ENCODE data around the gene KANSL2.
"Not testable (repeated sequence)": the region's sequence is repeated elsewhere in the genome, so short reads cannot be mapped to it uniquely, and the experiment has no call there.

KANSL2 gene, protein sequence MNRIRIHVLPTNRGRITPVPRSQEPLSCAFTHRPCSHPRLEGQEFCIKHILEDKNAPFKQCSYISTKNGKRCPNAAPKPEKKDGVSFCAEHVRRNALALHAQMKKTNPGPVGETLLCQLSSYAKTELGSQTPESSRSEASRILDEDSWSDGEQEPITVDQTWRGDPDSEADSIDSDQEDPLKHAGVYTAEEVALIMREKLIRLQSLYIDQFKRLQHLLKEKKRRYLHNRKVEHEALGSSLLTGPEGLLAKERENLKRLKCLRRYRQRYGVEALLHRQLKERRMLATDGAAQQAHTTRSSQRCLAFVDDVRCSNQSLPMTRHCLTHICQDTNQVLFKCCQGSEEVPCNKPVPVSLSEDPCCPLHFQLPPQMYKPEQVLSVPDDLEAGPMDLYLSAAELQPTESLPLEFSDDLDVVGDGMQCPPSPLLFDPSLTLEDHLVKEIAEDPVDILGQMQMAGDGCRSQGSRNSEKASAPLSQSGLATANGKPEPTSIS

GRCh38 chr12:48681710-48682532 lies at the start of gene KANSL2:
Gene KANSL2 (minus strand): TSS chr12:48682238. CDS start chr12:48681632, 606 bp downstream.
- DNase-seq (ENCODE audit: extremely low read depth, low read depth) = peak; percentile 96
- TF ChIP-seq, protein P1, sequence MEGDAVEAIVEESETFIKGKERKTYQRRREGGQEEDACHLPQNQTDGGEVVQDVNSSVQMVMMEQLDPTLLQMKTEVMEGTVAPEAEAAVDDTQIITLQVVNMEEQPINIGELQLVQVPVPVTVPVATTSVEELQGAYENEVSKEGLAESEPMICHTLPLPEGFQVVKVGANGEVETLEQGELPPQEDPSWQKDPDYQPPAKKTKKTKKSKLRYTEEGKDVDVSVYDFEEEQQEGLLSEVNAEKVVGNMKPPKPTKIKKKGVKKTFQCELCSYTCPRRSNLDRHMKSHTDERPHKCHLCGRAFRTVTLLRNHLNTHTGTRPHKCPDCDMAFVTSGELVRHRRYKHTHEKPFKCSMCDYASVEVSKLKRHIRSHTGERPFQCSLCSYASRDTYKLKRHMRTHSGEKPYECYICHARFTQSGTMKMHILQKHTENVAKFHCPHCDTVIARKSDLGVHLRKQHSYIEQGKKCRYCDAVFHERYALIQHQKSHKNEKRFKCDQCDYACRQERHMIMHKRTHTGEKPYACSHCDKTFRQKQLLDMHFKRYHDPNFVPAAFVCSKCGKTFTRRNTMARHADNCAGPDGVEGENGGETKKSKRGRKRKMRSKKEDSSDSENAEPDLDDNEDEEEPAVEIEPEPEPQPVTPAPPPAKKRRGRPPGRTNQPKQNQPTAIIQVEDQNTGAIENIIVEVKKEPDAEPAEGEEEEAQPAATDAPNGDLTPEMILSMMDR (IDR thresholded peaks at IDR 0.05; ENCODE audit: low read depth, low read length) = no peak

DNA sequence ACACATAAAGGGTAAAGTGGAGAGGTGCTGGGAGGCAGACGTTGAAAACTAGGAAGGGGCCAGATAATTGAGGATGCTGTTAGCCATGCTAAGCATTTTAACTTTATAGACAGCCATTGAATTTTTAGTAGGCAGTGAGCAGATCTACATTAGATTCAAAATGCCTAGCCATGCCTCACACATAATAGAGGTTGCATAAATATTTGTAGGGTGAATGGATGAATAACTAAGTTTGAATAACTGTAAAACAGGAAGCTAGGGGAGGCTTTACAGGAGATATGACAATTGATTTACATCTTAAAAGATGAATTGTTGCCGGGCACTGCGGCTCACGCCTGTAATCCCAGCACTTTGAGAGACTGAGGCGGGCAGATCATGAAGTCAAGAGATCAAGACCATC lies 46.8 kb upstream of the KANSL2 start:
- TF ChIP-seq, protein P1 (IDR thresholded peaks at IDR 0.05; ENCODE audit: low read depth, low read length) = no peak
- no peak for DNase-seq (ENCODE audit: extremely low read depth, low read depth)

DNA sequence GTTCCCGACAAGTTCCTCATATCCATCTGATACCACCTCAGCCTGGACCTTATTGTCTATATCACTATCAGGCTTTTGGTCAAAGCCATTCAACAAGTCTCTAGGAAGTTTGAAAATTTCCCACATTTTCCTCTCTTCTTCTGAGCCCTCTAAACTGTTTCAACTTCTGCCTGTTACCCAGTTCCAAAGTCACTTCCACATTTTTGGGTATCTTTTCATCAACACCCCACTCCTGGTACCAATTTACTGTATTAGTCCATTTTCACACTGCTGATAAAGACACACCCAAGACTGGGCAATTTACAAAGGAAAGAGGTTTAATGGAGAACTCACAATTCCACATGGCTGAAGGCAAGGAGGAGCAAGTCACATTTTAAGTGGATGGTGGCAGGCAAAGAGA lies 38.7 kb upstream of the KANSL2 start:
- not testable (repeated sequence) for DNase-seq (ENCODE audit: extremely low read depth, low read depth)

DNA sequence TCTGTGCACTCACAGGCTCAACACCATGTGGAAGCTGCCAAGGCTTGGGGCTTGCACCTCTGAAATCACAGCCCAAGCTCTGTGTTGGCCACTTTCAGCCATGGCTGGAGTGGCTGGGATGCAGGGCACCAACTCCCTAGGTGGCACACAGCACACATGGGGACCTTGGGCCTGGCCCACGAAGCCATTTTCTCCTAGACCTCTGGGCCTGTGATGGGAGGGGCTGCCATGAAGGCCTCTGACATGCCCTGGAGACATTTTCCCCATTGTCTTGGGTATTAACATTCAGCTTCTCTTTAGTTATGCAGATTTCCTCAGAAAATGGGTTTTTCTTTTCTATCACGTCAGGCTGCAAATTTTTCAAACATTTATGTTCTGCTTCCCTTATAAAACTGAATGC lies 38.1 kb upstream of the KANSL2 start:
- not testable (repeated sequence) for DNase-seq (ENCODE audit: extremely low read depth, low read depth)

DNA sequence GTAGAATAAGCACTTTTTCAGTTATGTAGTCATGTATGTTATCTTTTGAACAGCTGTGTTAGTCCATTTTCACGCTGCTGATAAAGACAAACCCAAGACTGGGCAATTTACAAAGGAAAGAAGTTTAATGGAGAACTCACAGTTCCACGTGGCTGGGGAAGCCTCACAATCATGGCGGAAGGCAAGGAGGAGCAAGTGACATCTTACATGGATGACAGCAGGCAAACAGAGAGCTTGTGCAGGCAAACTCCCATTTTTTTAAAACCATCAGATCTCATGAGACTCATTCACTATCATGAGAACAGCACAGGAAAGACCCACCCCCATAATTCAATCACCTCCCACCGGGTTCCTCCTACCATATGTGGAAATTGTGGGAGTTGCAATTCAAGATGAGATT lies 37.0 kb upstream of the KANSL2 start:
- DNase-seq (ENCODE audit: extremely low read depth, low read depth) = not testable (repeated sequence)

DNA sequence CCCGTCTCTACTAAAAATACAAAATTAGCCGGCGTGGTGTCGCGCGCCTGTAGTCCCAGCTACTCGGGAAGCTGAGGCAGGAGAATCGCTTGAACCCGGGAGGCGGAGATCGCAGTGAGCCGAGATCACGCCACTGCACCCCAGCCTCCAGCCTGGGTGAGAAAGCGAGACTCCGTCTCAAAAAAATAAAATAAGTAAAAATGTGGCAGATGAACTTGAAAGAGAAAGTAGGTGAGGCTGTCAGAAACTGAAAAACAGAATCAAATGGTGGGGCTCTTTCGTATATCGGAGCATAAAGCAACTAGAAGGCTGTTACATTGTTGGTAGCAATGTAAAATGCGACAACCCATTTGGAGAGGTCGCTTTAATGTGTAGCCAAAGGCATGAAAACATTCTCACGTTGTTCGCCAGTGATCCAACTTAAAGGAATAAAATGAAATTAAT lies 35.2 kb upstream of the KANSL2 start:
- no peak for DNase-seq (ENCODE audit: extremely low read depth, low read depth)
- TF ChIP-seq, protein P1 (IDR thresholded peaks at IDR 0.05; ENCODE audit: low read depth, low read length) = no peak

DNA sequence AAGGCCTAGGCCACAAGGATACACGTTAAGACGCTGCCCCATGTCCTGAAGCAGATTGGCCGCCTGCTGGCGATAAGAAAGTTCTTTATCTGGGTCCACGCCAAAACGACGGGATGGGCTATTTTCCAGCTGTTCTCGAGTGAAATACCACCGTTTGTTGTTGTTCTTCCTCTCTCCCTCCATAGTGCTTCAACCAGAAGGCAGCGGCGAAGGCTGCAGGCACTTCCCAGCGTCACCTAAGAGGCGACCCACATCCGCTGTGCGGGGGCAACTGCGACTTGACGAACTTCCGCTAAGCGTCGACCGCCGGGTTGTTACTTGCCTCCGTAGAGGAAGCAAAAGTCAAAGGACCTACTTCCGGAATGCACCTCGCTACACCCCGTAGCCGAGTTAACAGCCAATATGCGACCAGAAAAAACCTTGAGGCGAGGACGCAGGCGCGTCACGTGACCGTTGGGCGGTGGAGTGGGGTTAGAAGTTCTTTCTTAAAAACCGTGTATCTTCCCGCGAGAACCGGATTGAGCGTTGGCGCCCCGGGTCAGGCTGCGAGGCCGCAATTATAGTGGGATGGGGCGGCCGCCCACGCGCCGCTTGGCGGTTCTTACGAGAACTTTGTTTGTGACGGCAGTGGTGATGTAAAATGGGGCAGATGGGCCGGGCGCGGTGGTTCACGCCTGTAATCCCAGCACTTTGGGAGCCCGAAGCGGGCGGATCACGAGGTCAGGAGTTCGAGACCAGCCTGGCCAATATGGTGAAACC lies 34.6 kb upstream of the KANSL2 start, which contains the start of gene CCNT1:
Gene CCNT1, minus strand, starts transcription at position 215 of the 759 bp plus-strand sequence. Its CDS starts 32 bp downstream, at position 183.
- DNase-seq (ENCODE audit: extremely low read depth, low read depth) = peak; percentile 100
- TF ChIP-seq, protein P1 (IDR thresholded peaks at IDR 0.05; ENCODE audit: low read depth, low read length) = peak; percentile 12

- no peak for DNase-seq (ENCODE audit: extremely low read depth, low read depth)
- TF ChIP-seq, protein P1 (IDR thresholded peaks at IDR 0.05; ENCODE audit: low read depth, low read length) = no peak
Measured at GRCh38 chr12:48716168-48716492, 34.1 kb upstream of the KANSL2 start.
